HepG2 (cell line): Measurements from ENCODE around the gene AFF1. TPM values are rescaled to one million over a fixed set of nuclear protein-coding genes. Genes with fewer than 3 reads are reported as not detected.

Experiments
- ATAC-seq: fragments of 200-7000 bp; cut with Tn5 transposase; 3 replicates; pipeline ENCODE4 v1.9.1; 2020; ENCODE audit warnings: mild to moderate bottlenecking, moderate library complexity
- BruUV-seq: library from RNA; stranded (reverse); fragments of 400-500 nt; replicated peaks from 2 replicates; lab custom pipeline; 2021; lab: Mats Ljungman, UMichigan
- CTCF ChIA-PET: fragments of 300-600 bp; formaldehyde crosslinking; extraction: SDS; loops from one replicate; lab custom pipeline; 2021; ENCODE audit warnings: low total read pairs, inconsistent platforms, low intra/inter-chr PET ratio; lab: Yijun Ruan, JAX
- POLR2A ChIA-PET: fragments of 350-600 bp; sonication (Branson Sonifier 250); formaldehyde crosslinking; loops from one replicate; lab custom pipeline; 2020; ENCODE audit warnings: antibody characterized with exemption, inconsistent platforms; lab: Yijun Ruan, JAX
- DNase-seq: peaks from one replicate; pipeline ENCODE4 v3.0.0-alpha.2; 2015; ENCODE audit warnings: low spot score
- FAIRE-seq: peaks from 3 replicates; lab custom pipeline; 2011; peaks lifted over from hg19 to GRCh38; lab: Jason Lieb, UNC
- H2AFZ ChIP-seq: one replicate; pipeline ENCODE4 v1.6.1; 2011; ENCODE audit warnings: low read length, inconsistent platforms
- H3K27ac ChIP-seq: fragments of 300-600 bp; 3 replicates; pipeline ENCODE4 v1.8.0; 2011; ENCODE audit warnings: mixed run types, mild to moderate bottlenecking, mixed read lengths, low read length, inconsistent platforms; ENCODE audit not compliant: insufficient read depth; ENCODE audit errors: extremely low read length
- H3K27me3 ChIP-seq, 2 experiments: fragments of 200-600 bp in 1 of 2; 2 replicates in 1 of 2; 3 replicates in 1 of 2; pipeline versions ENCODE4 v1.6.0 to v1.8.0; 2011; ENCODE audit warnings: low read length in 2 of 2, mild to moderate bottlenecking in 2 of 2, moderate library complexity in 2 of 2, inconsistent platforms in 1 of 2; ENCODE audit not compliant: insufficient read depth in 2 of 2, control insufficient read depth in 1 of 2
- H3K36me3 ChIP-seq, 2 experiments: fragments of 200-600 bp in 1 of 2; replicated peaks in 1 of 2; 2 replicates in 1 of 2; 3 replicates in 1 of 2; pipeline versions ENCODE4 v1.5.1 to v1.8.0; 2011; ENCODE audit warnings: low read length in 2 of 2, inconsistent platforms in 1 of 2; ENCODE audit not compliant: insufficient read depth in 2 of 2, control insufficient read depth in 1 of 2
- H3K4me1 ChIP-seq: 2 replicates; pipeline ENCODE4 v1.5.1; 2012; ENCODE audit warnings: low read length, inconsistent platforms; ENCODE audit not compliant: insufficient read depth
- H3K4me2 ChIP-seq: 2 replicates; pipeline ENCODE4 v1.6.0; 2011; ENCODE audit warnings: low read depth, low read length, inconsistent platforms
- H3K4me3 ChIP-seq, 3 experiments: fragments of 200-600 bp in 1 of 3; sonication (generic), shearing (Covaris generic) in 1 of 3; replicated peaks in 1 of 3; 2 replicates each; pipeline ENCODE4 v1.5.1; 2011 to 2016; ENCODE audit warnings: low read length in 3 of 3, inconsistent platforms in 2 of 3, low read depth in 2 of 3, mild to moderate bottlenecking in 2 of 3, control low read depth in 1 of 3, mixed read lengths in 1 of 3; ENCODE audit not compliant: insufficient read depth in 1 of 3
- H3K79me2 ChIP-seq: one replicate; pipeline ENCODE4 v1.6.1; 2011; ENCODE audit warnings: low read length, inconsistent platforms; ENCODE audit not compliant: insufficient read depth
- H3K9ac ChIP-seq: 2 replicates; pipeline ENCODE4 v1.6.0; 2011; ENCODE audit warnings: mild to moderate bottlenecking, low read depth, low read length, inconsistent platforms; ENCODE audit not compliant: insufficient read depth
- H3K9me3 ChIP-seq: 2 replicates; pipeline ENCODE4 v1.5.1; 2012; ENCODE audit warnings: mild to moderate bottlenecking, low read length
- H4K20me1 ChIP-seq: 2 replicates; pipeline ENCODE4 v1.6.0; 2011; ENCODE audit warnings: inconsistent platforms, mild to moderate bottlenecking, low read length, moderate library complexity; ENCODE audit not compliant: insufficient read depth
- ARHGAP35 ChIP-seq: sonication (generic); formaldehyde crosslinking; IDR thresholded peaks from 2 replicates; pipeline ENCODE4 v1.9.0; 2022; ENCODE audit warnings: mild to moderate bottlenecking, inconsistent platforms, moderate library complexity, missing genetic modification reagents, borderline replicate concordance
- CHD4 ChIP-seq: fragments of 200-600 bp; sonication (generic); IDR thresholded peaks from 2 replicates; pipeline ENCODE4 v1.7.0; 2017; ENCODE audit warnings: mild to moderate bottlenecking, low read length, borderline replicate concordance
- IKZF5 ChIP-seq: IDR thresholded peaks from 2 replicates; pipeline ENCODE4 v1.6.1; 2018; ENCODE audit warnings: missing genetic modification reagents, mild to moderate bottlenecking, missing compliant biosample characterization
- KLF11 ChIP-seq: IDR thresholded peaks from 2 replicates; pipeline ENCODE4 v1.6.1; 2016; ENCODE audit warnings: missing compliant biosample characterization
- STAG1 ChIP-seq: sonication (generic); formaldehyde crosslinking; IDR thresholded peaks from 2 replicates; pipeline ENCODE4 v1.4.0; 2020; ENCODE audit warnings: missing genetic modification reagents
- THAP8 ChIP-seq: sonication (generic); formaldehyde crosslinking; IDR thresholded peaks from 2 replicates; pipeline ENCODE4 v1.5.1; 2020; ENCODE audit warnings: missing genetic modification reagents, mild to moderate bottlenecking, borderline replicate concordance
- TOE1 ChIP-seq: sonication (generic); formaldehyde crosslinking; IDR thresholded peaks from 2 replicates; pipeline ENCODE4 v1.4.0; 2020; ENCODE audit warnings: mild to moderate bottlenecking, missing genetic modification reagents
- ZNF121 ChIP-seq: sonication (generic); formaldehyde crosslinking; IDR thresholded peaks from 2 replicates; pipeline ENCODE4 v1.5.0; 2020; ENCODE audit warnings: mild to moderate bottlenecking, missing genetic modification reagents
- ZNF230 ChIP-seq: sonication (generic); formaldehyde crosslinking; IDR thresholded peaks from 2 replicates; pipeline ENCODE4 v1.4.0; 2020; ENCODE audit warnings: mild to moderate bottlenecking, missing genetic modification reagents
- ZNF441 ChIP-seq: sonication (generic); formaldehyde crosslinking; IDR thresholded peaks from 2 replicates; pipeline ENCODE4 v1.7.0; 2021; ENCODE audit warnings: missing genetic modification reagents, borderline replicate concordance
- WGBS: methylation state at CpG from one replicate; pipeline ENCODE4 v1.1.6; 2017; ENCODE audit warnings: low lambda C conversion rate; 5-methylcytosine and 5-hydroxymethylcytosine counted together
- in situ Hi-C: cut with HindIII; loops from 2 replicates; pipeline ENCODE4 v1.10.0; 2017; ENCODE audit warnings: low pct_unique_long_range_greater_than_20kb; ENCODE audit not compliant: extremely low pct_ligation_motif_present
- intact Hi-C: fragments of 100-400 bp; cut with micrococcal nuclease; formaldehyde crosslinking; loops from one replicate; pipeline ENCODE4 v1.10.0; 2022; ENCODE audit not compliant: unreplicated experiment
- polyA plus RNA-seq, 8 experiments: library from polyadenylated mRNA; depleted of rRNA in 3 of 8; stranded (reverse) in 7 of 8; unstranded in 1 of 8; fragments of >200 nt; fragmentation: Illumina TruSeq in 4 of 8; extraction: Trizol in 4 of 8; gene quantifications; 2 replicates each; pipeline versions ENCODE4 v1.2.1 to v1.2.3, GENCODE V29; 2011 to 2016; ENCODE audit warnings: low read depth in 4 of 8, missing spikeins in 1 of 8, mixed read lengths in 1 of 8; ENCODE audit not compliant: insufficient read depth in 1 of 8
- total RNA-seq, 5 experiments: library from RNA; depleted of rRNA; stranded (reverse); fragments of >200 nt; fragmentation: Illumina TruSeq; extraction: Trizol; gene quantifications; 2 replicates each; pipeline ENCODE4 v1.2.3, GENCODE V29; 2016; ENCODE audit warnings: low read depth in 1 of 5
- TF ChIP-seq, protein P1 (sequence below): sonication (generic); formaldehyde crosslinking; IDR thresholded peaks from 2 replicates; pipeline ENCODE4 v1.4.0; 2020; ENCODE audit warnings: mild to moderate bottlenecking, missing genetic modification reagents
- TF ChIP-seq, protein P2 (sequence below): sonication (generic); formaldehyde crosslinking; IDR thresholded peaks from 2 replicates; pipeline ENCODE4 v1.5.0; 2020; ENCODE audit warnings: mild to moderate bottlenecking, missing genetic modification reagents, moderate library complexity
- TF ChIP-seq, protein P3 (sequence below): fragments of 450-650 bp; IDR thresholded peaks from 2 replicates; pipeline ENCODE4 v1.6.1; 2016

The AFF1 gene
- total and polyA plus RNA-seq, 2 of the 13 experiments (the other 11 are each of a cell fraction or from before 2014, with no cell fraction given): 15.5 to 15.9 TPM

- ChIA-PET POLR2A (no interaction called here), CTCF (no interaction called here)
- intact Hi-C loops: no loop called here
- DNase-seq (no peak), ATAC-seq (peak; percentile 73), FAIRE-seq (no peak)
- Histone ChIP-seq H3K36me3 (no peaks in the 10 kb centered on the region; a peak in 1 of 5 replicates), H3K27ac (no peak overlapping the region), H3K79me2 (no peaks in the 10 kb centered on the region), H3K9ac (no peak overlapping the region), H3K4me1 (no peaks in the 10 kb centered on the region), H3K9me3 (no peaks in the 10 kb centered on the region), H3K27me3 (no peaks in the 10 kb centered on the region), H2AFZ (no peak overlapping the region), H4K20me1 (no peaks in the 10 kb centered on the region), H3K4me3 (no peak overlapping the region), H3K4me2 (no peak overlapping the region)
- WGBS: 53% methylated on average over 4 of the region's 4 CpGs
- in situ Hi-C loops: loop anchor here (5.0 to 10.0 kb wide), 2 partner anchors 336 to 401 kb away; no protein-coding TSS in a partner anchor
- TF ChIP-seq ARHGAP35: no peak
- TF ChIP-seq, protein P1, sequence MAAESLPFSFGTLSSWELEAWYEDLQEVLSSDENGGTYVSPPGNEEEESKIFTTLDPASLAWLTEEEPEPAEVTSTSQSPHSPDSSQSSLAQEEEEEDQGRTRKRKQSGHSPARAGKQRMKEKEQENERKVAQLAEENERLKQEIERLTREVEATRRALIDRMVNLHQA (CRISPR knock-in tag): no peak
- no peak for TF ChIP-seq IKZF5 (CRISPR knock-in tag)
- no peak for TF ChIP-seq CHD4
- no peak for TF ChIP-seq THAP8
- no peak for TF ChIP-seq TOE1 (CRISPR knock-in tag)
- peak; percentile 88 for TF ChIP-seq ZNF121 (CRISPR knock-in tag)
- TF ChIP-seq ZNF441 (CRISPR knock-in tag): no peak
- TF ChIP-seq, protein P2, sequence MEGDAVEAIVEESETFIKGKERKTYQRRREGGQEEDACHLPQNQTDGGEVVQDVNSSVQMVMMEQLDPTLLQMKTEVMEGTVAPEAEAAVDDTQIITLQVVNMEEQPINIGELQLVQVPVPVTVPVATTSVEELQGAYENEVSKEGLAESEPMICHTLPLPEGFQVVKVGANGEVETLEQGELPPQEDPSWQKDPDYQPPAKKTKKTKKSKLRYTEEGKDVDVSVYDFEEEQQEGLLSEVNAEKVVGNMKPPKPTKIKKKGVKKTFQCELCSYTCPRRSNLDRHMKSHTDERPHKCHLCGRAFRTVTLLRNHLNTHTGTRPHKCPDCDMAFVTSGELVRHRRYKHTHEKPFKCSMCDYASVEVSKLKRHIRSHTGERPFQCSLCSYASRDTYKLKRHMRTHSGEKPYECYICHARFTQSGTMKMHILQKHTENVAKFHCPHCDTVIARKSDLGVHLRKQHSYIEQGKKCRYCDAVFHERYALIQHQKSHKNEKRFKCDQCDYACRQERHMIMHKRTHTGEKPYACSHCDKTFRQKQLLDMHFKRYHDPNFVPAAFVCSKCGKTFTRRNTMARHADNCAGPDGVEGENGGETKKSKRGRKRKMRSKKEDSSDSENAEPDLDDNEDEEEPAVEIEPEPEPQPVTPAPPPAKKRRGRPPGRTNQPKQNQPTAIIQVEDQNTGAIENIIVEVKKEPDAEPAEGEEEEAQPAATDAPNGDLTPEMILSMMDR (CRISPR knock-in tag): peak; percentile 52
- peak; percentile 76 for TF ChIP-seq STAG1 (CRISPR knock-in tag)
- TF ChIP-seq ZNF230 (CRISPR knock-in tag): no peak
- TF ChIP-seq, protein P3, sequence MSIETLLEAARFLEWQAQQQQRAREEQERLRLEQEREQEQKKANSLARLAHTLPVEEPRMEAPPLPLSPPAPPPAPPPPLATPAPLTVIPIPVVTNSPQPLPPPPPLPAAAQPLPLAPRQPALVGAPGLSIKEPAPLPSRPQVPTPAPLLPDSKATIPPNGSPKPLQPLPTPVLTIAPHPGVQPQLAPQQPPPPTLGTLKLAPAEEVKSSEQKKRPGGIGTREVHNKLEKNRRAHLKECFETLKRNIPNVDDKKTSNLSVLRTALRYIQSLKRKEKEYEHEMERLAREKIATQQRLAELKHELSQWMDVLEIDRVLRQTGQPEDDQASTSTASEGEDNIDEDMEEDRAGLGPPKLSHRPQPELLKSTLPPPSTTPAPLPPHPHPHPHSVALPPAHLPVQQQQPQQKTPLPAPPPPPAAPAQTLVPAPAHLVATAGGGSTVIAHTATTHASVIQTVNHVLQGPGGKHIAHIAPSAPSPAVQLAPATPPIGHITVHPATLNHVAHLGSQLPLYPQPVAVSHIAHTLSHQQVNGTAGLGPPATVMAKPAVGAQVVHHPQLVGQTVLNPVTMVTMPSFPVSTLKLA: no peak
- no peak for TF ChIP-seq KLF11
- BruUV-seq: no TSS peak
Observed at GRCh38 chr4:86898562-86898961, 36.2 kb upstream of the AFF1 start.
